ENCODE data around the gene LRRC36. TPM values are rescaled to one million over a fixed set of nuclear protein-coding genes. Genes with fewer than 3 reads are reported as not detected.
"Not testable (repeated sequence)": the region's sequence is repeated elsewhere in the genome, so short reads cannot be mapped to it uniquely, and the experiment has no call there.

LRRC36 gene
- polyA plus RNA-seq, 1 donor: 2.5 TPM

- H3K9me3 ChIP-seq (ENCODE audit: control insufficient read depth, low read depth, low read length): no peaks in the 10 kb centered on the region
- no peaks in the 10 kb centered on the region for H3K27me3 ChIP-seq (ENCODE audit: control insufficient read depth, insufficient read depth, low read length)
- no CpG with 5 or more reads among the region's 8 CpGs for WGBS (ENCODE audit: insufficient coverage, low lambda C conversion rate)
- peaks cover 21% of the 10 kb centered on the region for H3K4me1 ChIP-seq (ENCODE audit: control insufficient read depth, insufficient read depth, low read length)
- DNase-seq: no peak
- H3K36me3 ChIP-seq (ENCODE audit: control insufficient read depth, insufficient read depth, low read length): no peaks in the 10 kb centered on the region
- H3K4me3 ChIP-seq (ENCODE audit: low read length): no peak overlapping the region
- H3K27ac ChIP-seq (ENCODE audit: low read length): peak overlapping the region; percentile 70
Measured at GRCh38 chr16:67405336-67405735, 78.7 kb downstream of the LRRC36 start.

DNA sequence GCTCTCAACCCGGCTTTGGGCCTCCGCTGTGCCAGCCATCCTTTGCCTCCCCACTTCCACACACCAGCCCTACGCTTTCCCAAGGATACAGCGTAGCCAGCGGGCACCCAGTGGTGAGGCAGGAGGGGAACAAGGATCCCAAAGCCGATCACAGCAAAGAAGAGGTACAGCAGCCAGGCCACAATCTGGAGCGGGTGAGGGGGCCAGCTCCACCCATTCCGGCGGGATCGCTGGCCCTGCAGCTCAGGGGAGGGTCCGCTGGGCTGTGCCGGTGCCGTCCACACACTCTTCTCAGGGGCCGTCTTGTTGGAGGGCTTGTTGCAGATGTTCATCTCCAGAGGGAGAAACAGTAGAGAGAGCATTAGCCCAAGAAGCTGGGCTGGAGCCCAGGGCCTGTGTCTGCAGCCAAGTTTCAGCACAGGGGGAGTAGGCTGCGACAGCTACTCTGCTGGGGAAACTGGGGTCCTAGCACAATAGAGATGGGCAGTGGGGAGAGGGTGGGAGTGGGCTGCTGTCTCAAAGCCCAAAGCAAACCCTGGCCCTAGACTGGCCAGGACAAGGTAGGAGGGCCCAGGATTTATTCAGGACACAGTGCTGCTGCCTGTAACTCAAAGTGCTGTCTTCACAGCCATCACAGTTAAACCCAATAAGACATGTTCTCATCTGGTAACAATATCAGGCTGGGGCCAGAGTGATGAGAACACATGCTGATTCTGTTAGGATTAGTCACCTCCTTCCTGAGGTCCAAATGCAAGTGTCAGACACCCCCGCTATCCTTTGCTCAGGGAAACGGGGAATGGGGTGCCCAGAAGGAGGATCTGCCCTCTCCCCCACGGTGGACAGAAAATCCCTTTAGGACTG lies 79.7 kb downstream of the LRRC36 start:
- WGBS (ENCODE audit: insufficient coverage, low lambda C conversion rate): no CpG with 5 or more reads among the region's 18 CpGs
- H3K4me1 ChIP-seq (ENCODE audit: control insufficient read depth, insufficient read depth, low read length): peaks cover 21% of the 10 kb centered on the region
- no peak overlapping the region for H3K4me3 ChIP-seq (ENCODE audit: low read length)
- no peaks in the 10 kb centered on the region for H3K27me3 ChIP-seq (ENCODE audit: control insufficient read depth, insufficient read depth, low read length)
- DNase-seq: no peak
- no peaks in the 10 kb centered on the region for H3K36me3 ChIP-seq (ENCODE audit: control insufficient read depth, insufficient read depth, low read length)
- H3K9me3 ChIP-seq (ENCODE audit: control insufficient read depth, low read depth, low read length): no peaks in the 10 kb centered on the region
- no peak overlapping the region for H3K27ac ChIP-seq (ENCODE audit: low read length)

- Histone ChIP-seq H3K36me3 (ENCODE audit: control insufficient read depth, insufficient read depth, low read length) (no peaks in the 10 kb centered on the region), H3K4me3 (ENCODE audit: low read length) (no peak overlapping the region), H3K4me1 (ENCODE audit: control insufficient read depth, insufficient read depth, low read length) (peaks cover 21% of the 10 kb centered on the region), H3K9me3 (ENCODE audit: control insufficient read depth, low read depth, low read length) (no peaks in the 10 kb centered on the region), H3K27me3 (ENCODE audit: control insufficient read depth, insufficient read depth, low read length) (no peaks in the 10 kb centered on the region), H3K27ac (ENCODE audit: low read length) (no peak overlapping the region)
- no peak for DNase-seq
- WGBS (ENCODE audit: insufficient coverage, low lambda C conversion rate): 80% methylated on average over 1 of the region's 7 CpGs
Measured at GRCh38 chr16:67407176-67407787, 80.7 kb downstream of the LRRC36 start.

DNA sequence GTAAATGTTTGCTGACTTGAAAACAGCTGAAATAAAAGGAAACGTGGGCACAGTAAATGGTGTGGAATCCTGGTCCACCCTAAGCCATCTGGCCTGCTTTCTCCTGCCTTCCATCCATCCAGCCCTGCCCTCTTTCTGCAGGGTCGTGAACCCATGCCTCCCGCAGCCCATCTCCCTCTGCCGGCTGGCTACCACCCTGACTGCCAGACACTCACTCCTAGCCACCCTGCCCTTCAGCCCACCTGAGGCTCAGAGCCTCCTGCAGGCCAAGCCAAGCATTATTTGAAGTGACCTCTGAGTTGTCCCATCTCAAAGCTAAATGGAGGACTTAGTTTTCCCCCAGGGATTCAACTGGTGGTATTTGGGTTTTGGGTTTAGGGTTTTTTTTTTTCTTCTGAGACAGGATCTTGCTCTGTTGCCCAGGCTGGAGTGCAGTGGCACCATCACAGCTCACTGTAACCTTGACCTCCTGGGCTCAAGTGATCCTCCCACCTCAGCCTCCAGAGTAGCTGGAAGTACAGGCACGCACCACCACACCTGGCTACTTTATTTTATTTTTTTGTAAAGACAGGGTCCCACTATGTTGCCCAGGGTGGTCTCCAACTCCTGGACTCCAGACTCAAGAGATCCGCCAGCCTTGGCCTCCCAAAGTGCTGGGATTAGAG lies 81.3 kb downstream of the LRRC36 start:
- no peak overlapping the region for H3K27ac ChIP-seq (ENCODE audit: low read length)
- H3K4me3 ChIP-seq (ENCODE audit: low read length): no peak overlapping the region
- no CpG with 5 or more reads among the region's 6 CpGs for WGBS (ENCODE audit: insufficient coverage, low lambda C conversion rate)

DNA sequence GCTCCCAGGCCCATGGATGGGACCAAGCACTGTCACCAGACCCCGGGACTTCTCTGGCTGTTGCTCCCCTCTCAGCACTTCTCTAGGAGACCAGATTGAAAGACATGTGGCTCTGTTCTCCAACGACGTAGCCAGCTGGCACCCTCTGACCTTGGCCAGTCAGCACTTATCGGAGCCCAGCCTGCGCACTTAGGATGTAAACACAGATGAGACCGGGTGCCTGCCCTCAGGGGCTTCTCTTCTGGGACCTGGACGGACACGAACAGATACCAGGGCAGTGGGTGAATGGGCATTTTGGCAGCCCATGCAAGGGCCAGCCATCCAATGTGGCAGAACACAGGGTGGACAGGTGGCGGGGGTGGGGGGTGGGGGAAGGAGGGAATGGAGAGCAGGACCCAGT lies 83.0 kb downstream of the LRRC36 start:
- no peak overlapping the region for H3K27ac ChIP-seq (ENCODE audit: low read length)
- no peaks in the 10 kb centered on the region for H3K27me3 ChIP-seq (ENCODE audit: control insufficient read depth, insufficient read depth, low read length)
- H3K4me3 ChIP-seq (ENCODE audit: low read length): no peak overlapping the region
- WGBS (ENCODE audit: insufficient coverage, low lambda C conversion rate): no CpG with 5 or more reads among the region's 9 CpGs
- H3K4me1 ChIP-seq (ENCODE audit: control insufficient read depth, insufficient read depth, low read length): peaks cover 6% of the 10 kb centered on the region
- no peak for DNase-seq
- H3K36me3 ChIP-seq (ENCODE audit: control insufficient read depth, insufficient read depth, low read length): no peaks in the 10 kb centered on the region
- H3K9me3 ChIP-seq (ENCODE audit: control insufficient read depth, low read depth, low read length): no peaks in the 10 kb centered on the region

More for the DNA sequence above, 81.3 kb downstream of the LRRC36 start:
- Histone ChIP-seq H3K9me3 (ENCODE audit: control insufficient read depth, low read depth, low read length) (no peaks in the 10 kb centered on the region), H3K27me3 (ENCODE audit: control insufficient read depth, insufficient read depth, low read length) (no peaks in the 10 kb centered on the region), H3K36me3 (ENCODE audit: control insufficient read depth, insufficient read depth, low read length) (no peaks in the 10 kb centered on the region), H3K4me1 (ENCODE audit: control insufficient read depth, insufficient read depth, low read length) (peaks cover 21% of the 10 kb centered on the region)
- no peak for DNase-seq

GRCh38 chr16:67411339-67411738 lies 84.7 kb downstream of the LRRC36 start:
- H3K27ac ChIP-seq (ENCODE audit: low read length): no peak overlapping the region
- no peak for DNase-seq
- no peaks in the 10 kb centered on the region for H3K9me3 ChIP-seq (ENCODE audit: control insufficient read depth, low read depth, low read length)
- H3K36me3 ChIP-seq (ENCODE audit: control insufficient read depth, insufficient read depth, low read length): no peaks in the 10 kb centered on the region
- WGBS (ENCODE audit: insufficient coverage, low lambda C conversion rate): no CpG with 5 or more reads among the region's 3 CpGs
- H3K4me1 ChIP-seq (ENCODE audit: control insufficient read depth, insufficient read depth, low read length): peaks cover 3% of the 10 kb centered on the region
- no peaks in the 10 kb centered on the region for H3K27me3 ChIP-seq (ENCODE audit: control insufficient read depth, insufficient read depth, low read length)
- no peak overlapping the region for H3K4me3 ChIP-seq (ENCODE audit: low read length)

DNA sequence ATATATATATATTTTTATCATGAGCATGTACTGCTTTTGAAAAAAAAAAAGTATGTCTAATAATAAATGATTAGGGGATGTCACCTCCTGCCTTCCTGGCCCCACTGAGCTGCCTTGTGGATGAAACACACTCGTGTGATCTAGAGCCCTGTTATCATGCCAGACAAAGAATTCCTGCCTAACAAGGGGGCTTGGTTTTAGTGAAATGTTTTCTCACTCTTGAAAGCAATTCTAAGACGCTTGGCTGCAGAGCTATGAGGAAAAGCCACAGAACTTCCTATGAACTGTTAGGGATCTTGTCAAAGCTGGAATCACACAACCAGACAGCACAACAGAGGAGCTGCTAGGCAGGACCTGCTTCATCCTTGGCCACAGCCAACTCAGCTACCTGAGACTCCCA lies 85.7 kb downstream of the LRRC36 start:
- no peak overlapping the region for H3K27ac ChIP-seq (ENCODE audit: low read length)
- no peaks in the 10 kb centered on the region for H3K9me3 ChIP-seq (ENCODE audit: control insufficient read depth, low read depth, low read length)
- H3K36me3 ChIP-seq (ENCODE audit: control insufficient read depth, insufficient read depth, low read length): no peaks in the 10 kb centered on the region
- H3K27me3 ChIP-seq (ENCODE audit: control insufficient read depth, insufficient read depth, low read length): no peaks in the 10 kb centered on the region
- WGBS (ENCODE audit: insufficient coverage, low lambda C conversion rate): no CpG with 5 or more reads among the region's 2 CpGs
- H3K4me1 ChIP-seq (ENCODE audit: control insufficient read depth, insufficient read depth, low read length): peaks cover 7% of the 10 kb centered on the region
- no peak for DNase-seq
- no peak overlapping the region for H3K4me3 ChIP-seq (ENCODE audit: low read length)

DNA sequence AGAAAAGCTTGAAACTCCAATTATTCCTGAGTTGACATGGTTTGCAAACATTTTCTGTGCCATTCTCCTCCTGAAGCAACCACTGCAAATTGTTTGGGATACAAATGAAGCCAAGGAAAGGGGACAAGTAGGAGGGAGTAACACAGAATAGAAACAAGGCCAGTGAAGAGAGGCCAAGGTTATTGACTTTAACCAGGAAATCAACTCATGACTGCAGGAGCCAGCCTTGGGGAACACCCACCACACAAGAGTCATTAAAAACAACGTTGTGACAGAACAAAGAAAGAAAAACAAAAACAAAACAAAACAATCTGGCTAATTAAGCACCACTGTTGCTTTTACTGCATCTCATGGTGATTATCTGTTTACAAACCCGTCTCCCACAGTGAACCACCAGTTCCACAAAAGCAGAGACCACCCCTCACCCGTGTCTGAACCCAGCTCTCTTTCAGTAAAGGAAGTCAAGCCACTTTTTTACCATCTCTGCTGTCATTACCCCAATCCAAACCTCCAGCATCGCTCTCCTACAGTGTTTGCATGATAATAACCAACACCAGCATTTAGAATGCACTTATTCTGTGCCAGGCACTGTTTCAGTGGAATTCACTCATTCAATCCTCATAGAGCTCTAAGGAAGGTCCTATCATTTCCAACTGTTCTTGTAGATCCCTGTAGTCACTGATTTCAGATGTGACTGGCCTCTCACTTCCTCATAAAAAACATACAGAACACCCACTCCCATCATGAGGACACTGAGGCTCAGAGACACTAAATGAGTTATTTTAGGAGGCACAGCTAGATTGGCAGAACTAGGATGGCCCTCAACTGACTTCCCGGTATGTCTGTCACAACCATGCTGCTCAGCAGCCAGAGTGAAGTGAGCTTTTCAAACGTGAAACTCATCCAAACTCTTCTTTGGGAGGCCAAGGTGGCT lies 87.6 kb downstream of the LRRC36 start:
- no peak overlapping the region for H3K27ac ChIP-seq (ENCODE audit: low read length)
- no peak for DNase-seq
- peaks cover 13% of the 10 kb centered on the region for H3K4me1 ChIP-seq (ENCODE audit: control insufficient read depth, insufficient read depth, low read length)
- no peaks in the 10 kb centered on the region for H3K36me3 ChIP-seq (ENCODE audit: control insufficient read depth, insufficient read depth, low read length)
- 80% methylated on average over 3 of the region's 6 CpGs for WGBS (ENCODE audit: insufficient coverage, low lambda C conversion rate)
- no peak overlapping the region for H3K4me3 ChIP-seq (ENCODE audit: low read length)
- H3K27me3 ChIP-seq (ENCODE audit: control insufficient read depth, insufficient read depth, low read length): no peaks in the 10 kb centered on the region
- no peaks in the 10 kb centered on the region for H3K9me3 ChIP-seq (ENCODE audit: control insufficient read depth, low read depth, low read length)

GRCh38 chr16:67415421-67415820 lies 88.8 kb downstream of the LRRC36 start:
- Histone ChIP-seq H3K4me1 (ENCODE audit: control insufficient read depth, insufficient read depth, low read length) (peaks cover 13% of the 10 kb centered on the region), H3K4me3 (ENCODE audit: low read length) (peak overlapping the region; percentile 51)
- not testable (repeated sequence) for H3K27me3 ChIP-seq (ENCODE audit: control insufficient read depth, insufficient read depth, low read length); H3K27ac ChIP-seq (ENCODE audit: low read length); H3K9me3 ChIP-seq (ENCODE audit: control insufficient read depth, low read depth, low read length); H3K36me3 ChIP-seq (ENCODE audit: control insufficient read depth, insufficient read depth, low read length); DNase-seq
- 100% methylated on average over 6 of the region's 19 CpGs for WGBS (ENCODE audit: insufficient coverage, low lambda C conversion rate)
